Esophagus muscularis mucosa (tissue), 4 donors: ENCODE data around the gene NNAT. TPM values are rescaled to one million over a fixed set of nuclear protein-coding genes. Genes with fewer than 3 reads are reported as not detected.
"Not testable (repeated sequence)": the region's sequence is repeated elsewhere in the genome, so short reads cannot be mapped to it uniquely, and the experiment has no call there.

Experiments used
- DNase-seq: peaks from one replicate; pipeline ENCODE4 v3.0.0-alpha.2; 2017; ENCODE audit errors: extremely low spot score
- H3K27ac ChIP-seq, 4 donors: fragments of 200-600 bp; sonication (generic); replicated peaks in 1 of 4; 1 replicate in 3 of 4; 2 replicates in 1 of 4; pipeline ENCODE4 v1.5.1; 2016 to 2019; ENCODE audit warnings: mild to moderate bottlenecking in 1 of 4
- H3K27me3 ChIP-seq, 4 donors: fragments of 200-600 bp; sonication (generic); one replicate each; pipeline versions ENCODE4 v1.5.1 to v1.6.0; 2016 to 2019
- H3K36me3 ChIP-seq, 4 donors: fragments of 200-600 bp; sonication (generic); one replicate each; pipeline ENCODE4 v1.5.1; 2016 to 2019
- H3K4me1 ChIP-seq, 4 donors: fragments of 200-600 bp; sonication (generic); one replicate each; pipeline ENCODE4 v1.5.1; 2016 to 2019
- H3K4me3 ChIP-seq, 4 donors: fragments of 200-600 bp; sonication (generic); 1 replicate in 2 of 4; 2 replicates in 2 of 4; pipeline ENCODE4 v1.5.1; 2016 to 2019; ENCODE audit warnings: mild to moderate bottlenecking in 4 of 4, moderate library complexity in 1 of 4
- H3K9me3 ChIP-seq, 4 donors: fragments of 200-600 bp; sonication (generic); 1 replicate in 3 of 4; 2 replicates in 1 of 4; pipeline ENCODE4 v1.5.1; 2016 to 2019
- CTCF ChIP-seq, 3 experiments: fragments of 200-600 bp in 2 of 3; fragments of 450-650 bp in 1 of 3; sonication (generic) in 2 of 3; IDR thresholded peaks; one replicate each; pipeline ENCODE4 v1.5.1; 2017 to 2019; ENCODE audit warnings: antibody characterized with exemption in 3 of 3, mild to moderate bottlenecking in 2 of 3, moderate library complexity in 1 of 3
- EP300 ChIP-seq: sonication (generic); formaldehyde crosslinking; IDR thresholded peaks from one replicate; pipeline ENCODE4 v1.6.1; 2017; ENCODE audit warnings: antibody characterized with exemption
- POLR2A ChIP-seq: fragments of 450-650 bp; IDR thresholded peaks from one replicate; pipeline ENCODE4 v1.6.1; 2017; ENCODE audit warnings: antibody characterized with exemption, moderate library complexity, mild to moderate bottlenecking, low read depth
- POLR2AphosphoS5 ChIP-seq, 2 donors: sonication (generic); formaldehyde crosslinking; IDR thresholded peaks; one replicate each; pipeline ENCODE4 v1.6.1; 2017; ENCODE audit warnings: antibody characterized with exemption in 2 of 2
- WGBS: methylation state at CpG from one replicate; pipeline ENCODE4 v1.1.5; 2018; 5-methylcytosine and 5-hydroxymethylcytosine counted together
- intact Hi-C: fragments of 100-400 bp; cut with DNase I; formaldehyde crosslinking; loops from one replicate; pipeline ENCODE4 v1.15.1; 2023
- total RNA-seq, 4 donors: library from RNA; depleted of rRNA; stranded (reverse); fragments of >200 nt; gene quantifications; one replicate each; pipeline versions ENCODE4 v1.1.0 to v1.2.1, GENCODE V29; 2016

Gene NNAT
- total RNA-seq, 4 donors from 2014 or later: 2.6 to 14.1 (median 9.1) TPM

DNA sequence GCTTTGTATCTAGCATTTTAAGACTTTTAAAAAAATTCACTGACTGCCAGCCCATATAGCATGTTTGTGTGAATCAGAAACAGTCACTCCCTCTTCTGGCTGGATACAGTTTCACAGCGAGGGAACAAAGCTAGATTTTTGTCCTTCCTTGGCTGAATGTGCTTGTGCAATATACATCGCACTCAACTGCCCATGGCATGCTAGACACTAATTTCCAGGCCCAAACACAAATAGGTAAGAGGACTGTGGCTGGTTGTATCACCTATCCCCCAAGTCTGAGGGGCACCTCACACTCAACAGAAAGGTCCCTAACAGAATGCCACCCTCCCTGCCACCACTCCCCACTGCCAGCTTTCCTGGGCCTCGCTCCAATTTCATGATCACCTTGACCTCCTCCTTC lies 22.8 kb downstream of the NNAT start:
- no peak overlapping the region for H3K4me3 ChIP-seq
- H3K27me3 ChIP-seq: no peaks in the 10 kb centered on the region
- no peaks in the 10 kb centered on the region for H3K4me1 ChIP-seq
- no peaks in the 10 kb centered on the region for H3K36me3 ChIP-seq
- DNase-seq: no peak
- TF ChIP-seq POLR2A (no peak), CTCF (IDR thresholded peaks at IDR 0.05) (no peak), EP300 (no peak), POLR2AphosphoS5 (IDR thresholded peaks at IDR 0.05) (no peak)
- H3K27ac ChIP-seq: no peak overlapping the region
- WGBS: 56% methylated on average over 3 of the region's 3 CpGs
- H3K9me3 ChIP-seq: no peaks in the 10 kb centered on the region
- intact Hi-C loops: no loop called here

DNA sequence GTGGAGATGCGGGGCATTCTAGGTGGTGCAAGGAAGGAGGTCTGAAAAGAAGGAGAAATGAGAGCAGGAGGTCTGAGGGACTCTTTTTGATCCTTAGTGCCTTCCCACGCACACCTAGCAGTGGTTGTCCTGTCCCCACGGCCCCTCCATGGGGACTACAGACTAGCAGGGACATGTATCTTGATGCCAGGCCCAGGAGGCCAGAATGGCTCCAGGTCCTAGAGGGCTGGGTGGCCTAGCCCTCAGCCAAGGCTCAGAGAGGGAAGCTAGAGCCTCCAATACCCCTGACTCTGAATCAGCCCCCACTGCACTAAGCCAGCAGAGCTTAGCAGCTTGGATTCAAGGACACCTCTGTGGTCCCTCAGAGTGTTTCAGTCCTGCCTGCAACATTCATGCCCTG lies 23.3 kb downstream of the NNAT start:
- intact Hi-C loops: no loop called here
- Histone ChIP-seq H3K4me1 (no peaks in the 10 kb centered on the region), H3K27me3 (no peaks in the 10 kb centered on the region), H3K9me3 (no peaks in the 10 kb centered on the region), H3K4me3 (no peak overlapping the region), H3K36me3 (no peaks in the 10 kb centered on the region), H3K27ac (no peak overlapping the region)
- 67% methylated on average over 3 of the region's 3 CpGs for WGBS
- TF ChIP-seq CTCF (IDR thresholded peaks at IDR 0.05): no peak
- DNase-seq: no peak

DNA sequence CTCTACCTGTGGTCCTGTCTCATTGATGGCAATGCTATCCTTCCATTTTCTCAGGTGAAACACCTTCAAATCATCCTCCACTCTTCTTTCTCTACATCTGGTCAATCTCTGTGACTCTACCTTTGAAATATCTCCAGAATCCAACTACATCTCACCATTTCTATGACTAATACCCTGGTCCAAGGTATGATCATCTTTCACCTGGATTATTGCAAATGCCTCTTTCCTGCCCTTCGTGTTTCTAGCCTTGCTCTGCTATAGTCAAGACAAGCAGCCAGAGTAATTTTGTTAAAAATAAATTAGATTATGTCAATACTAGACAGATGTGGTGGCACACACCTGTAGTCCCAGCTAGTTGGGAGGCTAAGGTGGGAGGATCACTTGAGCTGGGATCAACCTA lies 24.5 kb downstream of the NNAT start:
- no peaks in the 10 kb centered on the region for H3K36me3 ChIP-seq
- intact Hi-C loops: no loop called here
- WGBS: 94% methylated on average over 1 of the region's 1 CpG
- DNase-seq: no peak
- TF ChIP-seq POLR2AphosphoS5 (IDR thresholded peaks at IDR 0.05) (no peak), CTCF (IDR thresholded peaks at IDR 0.05) (no peak), POLR2A (no peak), EP300 (no peak)
- H3K27ac ChIP-seq: no peak overlapping the region
- H3K4me1 ChIP-seq: no peaks in the 10 kb centered on the region
- H3K9me3 ChIP-seq: no peaks in the 10 kb centered on the region
- H3K27me3 ChIP-seq: no peaks in the 10 kb centered on the region
- no peak overlapping the region for H3K4me3 ChIP-seq

DNA sequence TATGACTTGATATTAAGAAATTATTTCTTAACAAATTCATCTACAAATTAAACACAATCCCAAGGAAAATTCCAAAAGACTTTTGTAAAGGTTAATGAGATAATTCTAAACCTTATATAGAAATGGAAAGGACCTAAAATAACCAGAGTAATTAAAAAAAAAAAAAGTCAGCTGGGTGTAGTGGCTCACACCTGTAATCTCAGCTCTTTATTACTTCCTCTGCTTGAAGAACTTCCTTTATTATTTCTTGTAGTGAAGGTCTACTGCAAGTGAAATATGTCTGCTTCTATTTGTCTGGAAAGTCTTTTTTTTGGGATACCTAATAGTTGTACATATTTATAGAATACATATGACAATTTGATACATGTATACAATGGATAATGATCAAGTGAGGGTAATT lies 26.9 kb downstream of the NNAT start:
- Histone ChIP-seq H3K36me3 (no peaks in the 10 kb centered on the region), H3K4me3 (no peak overlapping the region), H3K27ac (no peak overlapping the region), H3K9me3 (no peaks in the 10 kb centered on the region), H3K4me1 (no peaks in the 10 kb centered on the region), H3K27me3 (no peaks in the 10 kb centered on the region)
- no peak for DNase-seq
- intact Hi-C loops: no loop called here
- TF ChIP-seq POLR2A (no peak), EP300 (no peak), CTCF (IDR thresholded peaks at IDR 0.05) (no peak)

- WGBS: 65% methylated on average over 16 of the region's 16 CpGs
- DNase-seq, H3K27me3 ChIP-seq, intact Hi-C loops, H3K4me3 ChIP-seq, H3K4me1 ChIP-seq, H3K36me3 ChIP-seq, H3K27ac ChIP-seq, H3K9me3 ChIP-seq: not testable (repeated sequence)
Observed at GRCh38 chr20:37550101-37550920, 29.3 kb downstream of the NNAT start.

DNA sequence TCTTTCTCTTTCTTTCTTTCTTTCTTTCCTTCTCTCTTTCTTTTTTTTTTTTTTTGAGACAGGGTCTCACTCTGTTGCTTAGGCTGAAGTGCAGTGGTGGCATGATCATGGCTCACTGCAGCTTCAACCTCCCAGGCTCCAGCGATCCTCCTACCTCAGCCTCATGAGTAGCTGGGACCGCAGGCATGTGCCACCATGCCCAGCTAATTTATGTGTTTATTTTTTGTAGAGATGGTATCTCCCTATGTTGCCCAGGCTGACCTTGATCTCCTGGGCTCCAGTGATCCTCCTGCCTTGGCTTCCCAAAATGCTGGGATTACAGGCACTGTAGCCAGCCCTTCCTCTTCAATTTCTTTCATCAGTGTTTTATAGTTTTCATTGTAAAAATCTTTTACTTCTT lies 30.6 kb downstream of the NNAT start:
- H3K9me3 ChIP-seq, H3K27me3 ChIP-seq, intact Hi-C loops, H3K27ac ChIP-seq, DNase-seq, H3K4me1 ChIP-seq, H3K36me3 ChIP-seq, H3K4me3 ChIP-seq: not testable (repeated sequence)
- 96% methylated on average over 2 of the region's 2 CpGs for WGBS
